ENCODE measurements around the gene NRXN3.

GRCh38 chr14:79040790-79041189 is 870.6 kb downstream of the NRXN3 start:
- TF ChIP-seq CTCF (conservative IDR thresholded peaks at IDR 0.05; ENCODE audit: low read depth, low read length) = no peak
- no peak for TF ChIP-seq EZH2 (IDR thresholded peaks at IDR 0.05; ENCODE audit: low read length, unreplicated experiment)
- no peak for TF ChIP-seq EZH2phosphoT487 (IDR thresholded peaks at IDR 0.05; ENCODE audit: borderline replicate concordance, low read length)
